Measurements from ENCODE around the gene RYK.

RYK gene

GRCh38 chr3:134222835-134223234 is 27.8 kb downstream of the RYK start:
- ChIA-PET CTCF (interaction anchor here (0.6 to 2.9 kb wide), 2 partner anchors 15 to 30 kb away, joined by 3 to 13 read pairs; no protein-coding TSS in a partner anchor), POLR2A (no interaction called here)
- Histone ChIP-seq H3K9me3 (ENCODE audit: control insufficient read depth, insufficient read depth, low read depth, low read length) (no peaks in the 10 kb centered on the region), H3K36me3 (ENCODE audit: control insufficient read depth in 2 of 2, insufficient read depth in 1 of 2, low read length in 2 of 2) (peaks cover 0 to 5% of the 10 kb centered on the region in 2 experiments; a peak in 1 of 3 replicates), H3K4me1 (ENCODE audit: control insufficient read depth, insufficient read depth, low read length) (peaks cover 6% of the 10 kb centered on the region; the same call in 1 of the 2 replicates), H3K27ac (ENCODE audit: extremely low read depth, low read depth, low read length) (no peak overlapping the region), H3K4me3 (ENCODE audit: low read depth, low read length) (no peak overlapping the region)
- TF ChIP-seq ZNF23 (tag by site-specific recombination; IDR thresholded peaks at IDR 0.05; ENCODE audit: borderline replicate concordance): no peak

GRCh38 chr3:134216851-134217250 is 33.8 kb downstream of the RYK start:
- TF ChIP-seq BCL11A (tag by site-specific recombination; IDR thresholded peaks at IDR 0.05; ENCODE audit: low read depth) (no peak), PRDM10 (tag by site-specific recombination; IDR thresholded peaks at IDR 0.05) (no peak), ZBTB49 (tag by site-specific recombination; IDR thresholded peaks at IDR 0.05; ENCODE audit: low read depth) (no peak), HIC1 (tag by site-specific recombination; IDR thresholded peaks at IDR 0.05) (no peak), ZNF174 (tag by site-specific recombination; IDR thresholded peaks at IDR 0.05) (no peak), ZNF274 (IDR thresholded peaks at IDR 0.05; ENCODE audit: low read length) (no peak), ZNF274 (tag by site-specific recombination; IDR thresholded peaks at IDR 0.05; ENCODE audit: borderline replicate concordance) (no peak)
- no peak overlapping the region for H3K4me3 ChIP-seq (ENCODE audit: low read depth, low read length)
- no peaks in the 10 kb centered on the region for H3K4me1 ChIP-seq (ENCODE audit: control insufficient read depth, insufficient read depth, low read length)
- POLR2A ChIA-PET: no interaction called here
- H3K36me3 ChIP-seq (ENCODE audit: control insufficient read depth in 2 of 2, insufficient read depth in 1 of 2, low read length in 2 of 2): peaks cover 0 to 11% of the 10 kb centered on the region in 2 experiments; a peak in 1 of 3 replicates
- no peak overlapping the region for H3K27ac ChIP-seq (ENCODE audit: extremely low read depth, low read depth, low read length)
- H3K9me3 ChIP-seq (ENCODE audit: control insufficient read depth, insufficient read depth, low read depth, low read length): no peaks in the 10 kb centered on the region
- CTCF ChIA-PET: interaction anchor here (0.6 to 1.1 kb wide), 4 partner anchors 60 to 554 kb away, joined by 3 to 4 read pairs (median 4); no protein-coding TSS in a partner anchor

- TF ChIP-seq ZNF292 (tag by site-specific recombination; IDR thresholded peaks at IDR 0.05; ENCODE audit: borderline replicate concordance, low read depth) (no peak), KLF9 (tag by site-specific recombination; IDR thresholded peaks at IDR 0.05; ENCODE audit: low read depth) (no peak)
- CTCF ChIA-PET: interaction anchor here (0.9 to 1.1 kb wide), 2 partner anchors 61 to 258 kb away, joined by 4 read pairs; no protein-coding TSS in a partner anchor
- Histone ChIP-seq H3K27ac (ENCODE audit: extremely low read depth, low read depth, low read length) (no peak overlapping the region), H3K4me1 (ENCODE audit: control insufficient read depth, insufficient read depth, low read length) (no peaks in the 10 kb centered on the region), H3K4me3 (ENCODE audit: low read depth, low read length) (no peak overlapping the region), H3K9me3 (ENCODE audit: control insufficient read depth, insufficient read depth, low read depth, low read length) (no peaks in the 10 kb centered on the region), H3K36me3 (ENCODE audit: control insufficient read depth in 2 of 2, insufficient read depth in 1 of 2, low read length in 2 of 2) (peaks cover 0 to 10% of the 10 kb centered on the region in 2 experiments; a peak in 1 of 3 replicates)
- POLR2A ChIA-PET: interaction anchor here (0.7 kb wide), 1 partner anchor 17 kb away, joined by 3 read pairs; no protein-coding TSS in a partner anchor
Observed at GRCh38 chr3:134216191-134216764, 34.4 kb downstream of the RYK start.

Data from HEK293 (cell line).